K562 (cell line): Measurements from ENCODE around the gene NUP62CL. TPM values are rescaled to one million over a fixed set of nuclear protein-coding genes. Genes with fewer than 3 reads are reported as not detected.

ENCODE experiments used
- ATAC-seq: fragments of 200-7000 bp; cut with Tn5 transposase; 3 replicates; pipeline ENCODE4 v1.9.1; 2020; ENCODE audit warnings: moderate library complexity
- BruUV-seq: library from RNA; stranded (reverse); fragments of 400-500 nt; replicated peaks from 2 replicates; lab custom pipeline; 2021; lab: Mats Ljungman, UMichigan
- CTCF ChIA-PET: fragments of 300-600 bp; formaldehyde crosslinking; extraction: SDS; loops from one replicate; lab custom pipeline; 2021; ENCODE audit warnings: low intra/inter-chr PET ratio; lab: Yijun Ruan, JAX
- POLR2A ChIA-PET: fragments of 300-600, 350-650 bp; sonication (Branson Sonifier 250); formaldehyde crosslinking; extraction: SDS; loops from one replicate; lab custom pipeline; 2021; ENCODE audit warnings: antibody characterized with exemption, inconsistent platforms; lab: Yijun Ruan, JAX
- DNase-seq, 4 experiments: peaks; one replicate each; pipeline versions ENCODE4 v3.0.0 to v3.0.0-alpha.2; 2011 to 2018; ENCODE audit warnings: low spot score in 3 of 4, mixed read lengths in 3 of 4; ENCODE audit errors: extremely low read depth in 1 of 4
- FAIRE-seq: peaks from 2 replicates; lab custom pipeline; 2011; peaks lifted over from hg19 to GRCh38; lab: Jason Lieb, UNC
- H2AFZ ChIP-seq: 2 replicates; pipeline ENCODE4 v1.6.0; 2011; ENCODE audit warnings: low read depth, low read length, control low read depth, inconsistent platforms
- H3K27ac ChIP-seq: fragments of 200-600 bp; 3 replicates; pipeline ENCODE4 v1.8.0; 2011; ENCODE audit warnings: low read depth, mild to moderate bottlenecking, control low read depth, inconsistent platforms, low read length, moderate library complexity, mixed read lengths; ENCODE audit errors: extremely low read depth
- H3K27me3 ChIP-seq, 2 experiments: fragments of 300-600 bp in 1 of 2; 2 replicates in 1 of 2; 3 replicates in 1 of 2; pipeline versions ENCODE4 v1.6.0 to v1.8.0; 2011; ENCODE audit warnings: inconsistent platforms in 2 of 2, low read length in 2 of 2, mild to moderate bottlenecking in 1 of 2, mixed read lengths in 1 of 2, moderate library complexity in 1 of 2; ENCODE audit not compliant: control insufficient read depth in 2 of 2, insufficient read depth in 2 of 2
- H3K36me3 ChIP-seq: fragments of 300-600 bp; 3 replicates; pipeline ENCODE4 v1.8.0; 2011; ENCODE audit warnings: mild to moderate bottlenecking, low read length, inconsistent platforms; ENCODE audit not compliant: control insufficient read depth, insufficient read depth
- H3K4me1 ChIP-seq, 2 experiments: fragments of 200-600 bp in 1 of 2; replicated peaks in 1 of 2; 2 replicates in 1 of 2; 3 replicates in 1 of 2; pipeline versions ENCODE4 v1.5.1 to v1.8.0; 2011; ENCODE audit warnings: inconsistent platforms in 2 of 2, low read length in 2 of 2, mild to moderate bottlenecking in 1 of 2, mixed read lengths in 1 of 2, moderate library complexity in 1 of 2; ENCODE audit not compliant: control insufficient read depth in 2 of 2, insufficient read depth in 2 of 2
- H3K4me2 ChIP-seq: 2 replicates; pipeline ENCODE4 v1.6.1; 2011; ENCODE audit warnings: low read length, control low read depth, inconsistent platforms, mixed read lengths; ENCODE audit not compliant: insufficient read depth
- H3K4me3 ChIP-seq: fragments of 200-600 bp; sonication (generic), shearing (Covaris generic); 2 replicates; pipeline ENCODE4 v1.5.1; 2016; ENCODE audit warnings: control low read depth, inconsistent platforms
- H3K79me2 ChIP-seq: fragments of 200-600 bp; 3 replicates; pipeline ENCODE4 v1.8.0; 2011; ENCODE audit warnings: low read length, inconsistent platforms; ENCODE audit not compliant: control insufficient read depth, insufficient read depth
- H3K9ac ChIP-seq, 2 experiments: 2 replicates each; pipeline versions ENCODE4 v1.6.0 to v1.6.1; 2011; ENCODE audit warnings: low read depth in 2 of 2, low read length in 2 of 2, control low read depth in 1 of 2, inconsistent platforms in 1 of 2, mild to moderate bottlenecking in 1 of 2, mixed read lengths in 1 of 2; ENCODE audit not compliant: insufficient read depth in 1 of 2
- H3K9me1 ChIP-seq: one replicate; pipeline ENCODE4 v1.6.0; 2011; ENCODE audit warnings: inconsistent platforms, mild to moderate bottlenecking, low read length, moderate library complexity; ENCODE audit not compliant: control insufficient read depth, insufficient read depth
- H3K9me3 ChIP-seq: replicated peaks from 2 replicates; pipeline ENCODE4 v1.5.1; 2011; ENCODE audit warnings: low read depth, low read length, inconsistent platforms; ENCODE audit not compliant: control insufficient read depth, insufficient read depth
- H4K20me1 ChIP-seq: replicated peaks from 2 replicates; pipeline ENCODE4 v1.6.1; 2011; ENCODE audit warnings: low read length, inconsistent platforms, mixed read lengths; ENCODE audit not compliant: control insufficient read depth, insufficient read depth
- MCM5 ChIP-seq: fragments of 450-650 bp; IDR thresholded peaks from 2 replicates; pipeline ENCODE4 v1.6.1; 2016; ENCODE audit warnings: low read depth
- NR2C1 ChIP-seq, 2 experiments: fragments of 450-650 bp; IDR thresholded peaks; 2 replicates each; pipeline ENCODE4 v1.6.1; 2017; ENCODE audit warnings: mild to moderate bottlenecking in 2 of 2, antibody characterized with exemption in 1 of 2, inconsistent platforms in 1 of 2, missing compliant biosample characterization in 1 of 2, missing genetic modification characterization in 1 of 2
- NR2C2 ChIP-seq, 2 experiments: fragments of 200-800 bp in 1 of 2; sonication (Bioruptor generic) in 1 of 2; sonication (generic) in 1 of 2; formaldehyde crosslinking in 1 of 2; IDR thresholded peaks; 2 replicates each; pipeline versions ENCODE4 v1.6.1 to v1.8.0; 2016 to 2022; ENCODE audit warnings: mild to moderate bottlenecking in 1 of 2, missing compliant biosample characterization in 1 of 2, missing genetic modification characterization in 1 of 2, missing genetic modification reagents in 1 of 2
- SMARCB1 ChIP-seq: IDR thresholded peaks from 2 replicates; pipeline ENCODE4 v1.6.1; 2011; ENCODE audit warnings: improper control_type of control experiment, low read depth; ENCODE audit not compliant: insufficient read length
- WGBS: fragments of 100-300 bp; shearing (Covaris generic); methylation state at CpG from one replicate; pipeline ENCODE4 v1.1.6; 2016; ENCODE audit warnings: low coverage, mixed read lengths; ENCODE audit not compliant: insufficient coverage; ENCODE audit errors: missing lambda C conversion rate; 5-methylcytosine and 5-hydroxymethylcytosine counted together
- in situ Hi-C: fragments of 300-500 bp; cut with MboI; formaldehyde crosslinking; loops from 4 replicates; pipeline ENCODE4 v1.15.0; 2018; ENCODE audit warnings: inconsistent platforms, mixed read lengths
- intact Hi-C: fragments of 100-400 bp; cut with micrococcal nuclease; formaldehyde crosslinking; loops from 2 replicates; pipeline ENCODE4 v1.14.2; 2022
- polyA plus RNA-seq, 8 experiments: library from polyadenylated mRNA; depleted of rRNA in 4 of 8; stranded (reverse) in 5 of 8; unstranded in 3 of 8; fragments of >200 nt; fragmentation: Nextera tagmentation in 2 of 8; fragmentation: Illumina TruSeq in 1 of 8; extraction: Ambion mirVana in 2 of 8; extraction: Trizol in 1 of 8; gene quantifications; 2 replicates each; pipeline versions ENCODE4 v1.2.1 to v1.2.3, GENCODE V29; 2011 to 2014; ENCODE audit warnings: inconsistent platforms in 1 of 8, missing spikeins in 1 of 8
- total RNA-seq, 7 experiments: library from RNA; depleted of rRNA in 6 of 7; stranded (reverse); fragments of >200 nt in 6 of 7; fragmentation: Illumina TruSeq in 2 of 7; extraction: Trizol in 2 of 7; gene quantifications; 2 replicates each; pipeline versions ENCODE4 v1.2.1 to v1.2.3, GENCODE V29; 2011 to 2021; ENCODE audit warnings: low replicate concordance in 1 of 7

The NUP62CL gene
- total and polyA plus RNA-seq, 9 of the 15 experiments (the other 6 are each of a cell fraction or from before 2014, with no cell fraction given): 29.7 to 101 (median 42.7) TPM

- no peak for TF ChIP-seq SMARCB1
- peak; percentile 75 for TF ChIP-seq NR2C1 (IDR thresholded peaks at IDR 0.05)
- 0 out of 2 replicates have a peak, but pooled peaks have one; percentile 36 for TF ChIP-seq NR2C1 (tag; IDR thresholded peaks at IDR 0.05)
- TF ChIP-seq MCM5: no peak
- TF ChIP-seq NR2C2 (CRISPR knock-in tag; IDR thresholded peaks at IDR 0.05): no peak
- TF ChIP-seq NR2C2 (tag; IDR thresholded peaks at IDR 0.05): peak; percentile 45; the same call in 1 of the 2 replicates
- no peaks in the 10 kb centered on the region for H3K27me3 ChIP-seq
- FAIRE-seq (peak; percentile 37), ATAC-seq (peak; percentile 70), DNase-seq (no peak)
- in situ Hi-C loops: no loop called here
- CTCF ChIA-PET: no interaction called here
- H3K9me3 ChIP-seq: no peaks in the 10 kb centered on the region
- 0% methylated on average over 1 of the region's 1 CpG for WGBS
- peak overlapping the region; percentile 9; the same call in 2 of the 3 replicates for H3K27ac ChIP-seq
- H3K4me1 ChIP-seq: peaks cover 0 to 15% of the 10 kb centered on the region in 2 experiments; a peak in 3 of 5 replicates
- H3K9me1 ChIP-seq: no peaks in the 10 kb centered on the region
- H3K79me2 ChIP-seq: peaks cover 7% of the 10 kb centered on the region; the same call in 2 of the 3 replicates
- no peak overlapping the region for H2AFZ ChIP-seq
- POLR2A ChIA-PET: interaction anchor here (0.7 to 1.9 kb wide), 3 partner anchors 13 to 25 kb away, joined by 4 to 6 read pairs (median 4); no protein-coding TSS in a partner anchor
- intact Hi-C loops: loop anchor here (2.0 kb wide), 1 partner anchor 36 kb away; no protein-coding TSS in a partner anchor
- no peak overlapping the region for H3K4me2 ChIP-seq
- H3K36me3 ChIP-seq: peaks cover 39% of the 10 kb centered on the region; the same call in 1 of the 3 replicates
- H3K4me3 ChIP-seq: no peak overlapping the region
- no TSS peak for BruUV-seq
- no peak overlapping the region for H3K9ac ChIP-seq
- H4K20me1 ChIP-seq: no peaks in the 10 kb centered on the region
Measured at GRCh38 chrX:107168712-107169111, 37.5 kb downstream of the NUP62CL start.
